MM.1S (cell line): Measurements from ENCODE around the gene FLYWCH2.

ENCODE experiments used
- CTCF ChIP-seq: fragments of 300-600 bp; sonication (generic); IDR thresholded peaks from 2 replicates; pipeline ENCODE4 v1.5.1; 2016; ENCODE audit warnings: antibody characterized with exemption, low read length, mixed read lengths
- EZH2phosphoT487 ChIP-seq: fragments of 300-600 bp; sonication (generic); IDR thresholded peaks from 2 replicates; pipeline ENCODE4 v1.6.1; 2018; ENCODE audit warnings: antibody characterized with exemption, low read length

- TF ChIP-seq EZH2phosphoT487, result no peak
- no peak for TF ChIP-seq CTCF
Observed at GRCh38 chr16:2913603-2914002, 30.6 kb downstream of the FLYWCH2 start.
